Measurements from ENCODE around the gene DDX41.
A peak's percentile ranks its signal among the peaks of the same experiment; 100 is the strongest.

Gene DDX41

GRCh38 chr5:177513500-177513899, 3.3 kb downstream of the DDX41 start:
- DNase-seq (ENCODE audit: low read depth, low spot score): no peak

- no peak for DNase-seq (ENCODE audit: low read depth, low spot score)
These were observed 3.9 kb downstream of the DDX41 start for GRCh38 chr5:177512736-177513380.

- DNase-seq (ENCODE audit: low read depth, low spot score): no peak
These were observed 4.7 kb downstream of the DDX41 start for GRCh38 chr5:177511796-177512675.

- no peak for DNase-seq (ENCODE audit: low read depth, low spot score)
These were observed 5.6 kb downstream of the DDX41 start for GRCh38 chr5:177511181-177511580.

- no peak for DNase-seq (ENCODE audit: low read depth, low spot score)
These were observed 6.2 kb downstream of the DDX41 start for GRCh38 chr5:177510567-177511053.

- DNase-seq (ENCODE audit: low read depth, low spot score): no peak
These were observed 6.7 kb downstream of the DDX41 start for GRCh38 chr5:177509991-177510566.

GRCh38 chr5:177509381-177509951, 7.3 kb downstream of the DDX41 start, which contains the start of gene DOK3:
TSS of gene DOK3 (minus strand) at chr5:177509826. CDS start at chr5:177509540, 286 bp downstream.
- no peak for DNase-seq (ENCODE audit: low read depth, low spot score)

- no peak for DNase-seq (ENCODE audit: low read depth, low spot score)
These were observed 7.9 kb downstream of the DDX41 start for GRCh38 chr5:177508837-177509236.

GRCh38 chr5:177508221-177508611, 8.5 kb downstream of the DDX41 start:
- no peak for DNase-seq (ENCODE audit: low read depth, low spot score)

GRCh38 chr5:177507596-177508220, 9.1 kb downstream of the DDX41 start:
- DNase-seq (ENCODE audit: low read depth, low spot score): no peak

- no peak for DNase-seq (ENCODE audit: low read depth, low spot score)
These were observed 9.6 kb downstream of the DDX41 start for GRCh38 chr5:177507165-177507564.

GRCh38 chr5:177505075-177505474, 11.7 kb downstream of the DDX41 start:
- no peak for DNase-seq (ENCODE audit: low read depth, low spot score)

- DNase-seq (ENCODE audit: low read depth, low spot score): no peak
These were observed 12.4 kb downstream of the DDX41 start for GRCh38 chr5:177504086-177505056.

- DNase-seq (ENCODE audit: low read depth, low spot score): no peak
These were observed 13.2 kb downstream of the DDX41 start for GRCh38 chr5:177503351-177504085.

GRCh38 chr5:177502886-177503285, 13.9 kb downstream of the DDX41 start:
- no peak for DNase-seq (ENCODE audit: low read depth, low spot score)

GRCh38 chr5:177501874-177502678, 14.7 kb downstream of the DDX41 start:
- no peak for DNase-seq (ENCODE audit: low read depth, low spot score)

GRCh38 chr5:177500685-177501522, 15.9 kb downstream of the DDX41 start:
- DNase-seq (ENCODE audit: low read depth, low spot score): peak; percentile 91

- no peak for DNase-seq (ENCODE audit: low read depth, low spot score)
These were observed 16.9 kb downstream of the DDX41 start for GRCh38 chr5:177499842-177500241.

All from ELF-1 (cell line).